SK-N-SH treated with all-trans-retinoic acid at 6 μM for 48 hours (cell line): ENCODE data around the gene NR1I3.

Experiments used
- ARNTL ChIP-seq: fragments of 450-650 bp; formaldehyde crosslinking; IDR thresholded peaks from 2 replicates; pipeline ENCODE4 v1.5.0; 2020; ENCODE audit warnings: low read depth, mild to moderate bottlenecking, moderate library complexity, borderline replicate concordance
- CSDC2 ChIP-seq: fragments of 250-450 bp; sonication (Bioruptor Pico); IDR thresholded peaks from 2 replicates; pipeline ENCODE4 v1.5.0; 2020; ENCODE audit warnings: mild to moderate bottlenecking, moderate library complexity
- GLIS3 ChIP-seq: fragments of 250-450 bp; sonication (Bioruptor Pico); IDR thresholded peaks from 2 replicates; pipeline ENCODE4 v1.5.0; 2020; ENCODE audit warnings: mild to moderate bottlenecking, moderate library complexity
- ISL1 ChIP-seq: fragments of 250-450 bp; sonication (Bioruptor Pico); IDR thresholded peaks from 2 replicates; pipeline ENCODE4 v2.1.2; 2022; ENCODE audit warnings: mild to moderate bottlenecking, moderate library complexity
- PATZ1 ChIP-seq: fragments of 250-450 bp; sonication (Bioruptor Pico); IDR thresholded peaks from 2 replicates; pipeline ENCODE4 v1.8.0; 2020; ENCODE audit warnings: mild to moderate bottlenecking, moderate library complexity, borderline replicate concordance
- RARB ChIP-seq: fragments of 250-450 bp; sonication (Bioruptor Pico); IDR thresholded peaks from 2 replicates; pipeline ENCODE4 v1.8.0; 2021; ENCODE audit warnings: mild to moderate bottlenecking, moderate library complexity
- ZC3H10 ChIP-seq: fragments of 250-450 bp; sonication (Bioruptor Pico); IDR thresholded peaks from 2 replicates; pipeline ENCODE4 v1.5.1; 2021; ENCODE audit warnings: mild to moderate bottlenecking, moderate library complexity

DNA sequence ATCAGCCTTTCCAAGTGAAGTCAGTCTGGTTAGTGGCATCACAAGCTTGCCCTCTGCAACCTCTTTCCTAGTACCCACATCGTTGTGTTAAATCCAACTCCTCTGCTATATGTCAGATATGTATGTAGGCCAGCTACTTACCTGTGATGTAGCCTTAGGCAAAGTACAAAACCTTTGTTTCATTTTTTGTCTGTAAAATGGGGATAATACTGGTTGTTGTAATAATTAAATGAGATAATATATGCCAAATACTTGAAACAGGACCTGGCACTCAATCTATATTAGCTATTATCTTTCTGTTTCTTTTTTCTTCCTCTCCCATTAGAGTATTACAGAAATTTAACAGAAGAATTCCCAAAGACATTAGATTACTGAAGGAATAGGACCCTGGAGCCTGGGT, 21.8 kb upstream of the NR1I3 start:
- TF ChIP-seq PATZ1 (no peak), ZC3H10 (no peak), GLIS3 (no peak), RARB (no peak), ISL1 (no peak), CSDC2 (CRISPR knock-in tag) (no peak), ARNTL (CRISPR knock-in tag) (no peak)
